Measurements from ENCODE around the gene ITPK1. TPM values are rescaled to one million over a fixed set of nuclear protein-coding genes. Genes with fewer than 3 reads are reported as not detected.

ITPK1 gene
- total and polyA plus RNA-seq, 10 of the 15 experiments (the other 5 are each of a cell fraction or from before 2014, with no cell fraction given), result 1.3 to 73.2 (median 27.0) TPM

DNA sequence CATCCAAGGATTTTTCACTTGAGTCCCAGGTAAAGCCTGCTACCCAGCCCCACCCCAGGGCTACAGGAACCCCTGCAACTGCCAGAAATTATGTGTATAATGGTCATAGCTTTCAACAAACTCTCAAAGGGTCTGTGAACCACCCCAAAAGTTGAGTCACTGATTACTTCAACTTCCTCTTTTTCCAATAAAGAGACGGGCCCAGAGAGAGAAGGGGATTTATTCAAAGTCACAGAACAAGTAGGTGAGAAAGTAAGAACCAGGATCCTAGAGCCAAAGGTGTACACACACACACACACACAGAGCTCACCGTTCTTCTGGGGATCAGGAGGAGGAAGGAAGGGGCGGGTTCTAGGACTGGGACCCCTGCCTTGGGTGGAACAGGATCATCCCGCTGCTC lies 4.8 kb upstream of the ITPK1 start:
- ChIA-PET CTCF (interaction anchor here (0.8 to 3.9 kb wide), 7 partner anchors 8 to 168 kb away, joined by 3 to 48 read pairs (median 3); no protein-coding TSS in a partner anchor), SMC1A (ENCODE audit: uncharacterized antibody, unreplicated experiment) (interaction anchor here (0.6 to 6.2 kb wide), 8 partner anchors 8 to 535 kb away, joined by 3 to 45 read pairs (median 3); partner anchors contain the start of genes GON7 and UBR7), POLR2A (interaction anchor here (1.2 to 1.6 kb wide), 3 partner anchors 12 to 60 kb away, joined by 3 to 8 read pairs (median 3); no protein-coding TSS in a partner anchor), RAD21 (ENCODE audit: unreplicated experiment) (interaction anchor here (0.6 to 2.0 kb wide), 2 partner anchors 12 to 64 kb away, joined by 3 to 11 read pairs; partner anchors contain the start of gene MOAP1)
- no peaks in the 10 kb centered on the region for H3K27me3 ChIP-seq (replicated peaks in 1 of 2; ENCODE audit: control insufficient read depth in 2 of 2, insufficient read depth in 2 of 2, low read length in 1 of 2)
- FAIRE-seq (no peak), ATAC-seq (peak; percentile 24), DNase-seq (ENCODE audit: low read depth, low spot score) (no peak)
- no peaks in the 10 kb centered on the region for H3K79me2 ChIP-seq (ENCODE audit: control insufficient read depth, insufficient read depth, low read length)
- WGBS (ENCODE audit: insufficient coverage, insufficient replicate concordance, low lambda C conversion rate, missing lambda C conversion rate), result 23% methylated on average over 4 of the region's 4 CpGs
- TF ChIP-seq IKZF2 (IDR thresholded peaks at IDR 0.05) (peak; percentile 71 to 72; a peak in 2 of 4 replicates), RELA (IDR thresholded peaks at IDR 0.05; ENCODE audit: borderline replicate concordance, partially characterized antibody) (peak; percentile 14), DPF2 (IDR thresholded peaks at IDR 0.05) (peak; percentile 23; the same call in 1 of the 2 replicates), NR2C1 (IDR thresholded peaks at IDR 0.05) (no peak), SPI1 (IDR thresholded peaks at IDR 0.05; ENCODE audit: borderline replicate concordance, insufficient read depth, low read depth, low read length) (peak; percentile 50; the same call in 1 of the 2 replicates), RUNX3 (IDR thresholded peaks at IDR 0.05; ENCODE audit: low read length) (no peak), MTA2 (IDR thresholded peaks at IDR 0.05; ENCODE audit: low read depth) (peak; percentile 65), ATF7 (IDR thresholded peaks at IDR 0.05; ENCODE audit: low read depth) (peak; percentile 30; the same call in 1 of the 2 replicates), IKZF1 (conservative IDR thresholded peaks at IDR 0.05) (peak; percentile 54)
- TF ChIP-seq, protein P1, sequence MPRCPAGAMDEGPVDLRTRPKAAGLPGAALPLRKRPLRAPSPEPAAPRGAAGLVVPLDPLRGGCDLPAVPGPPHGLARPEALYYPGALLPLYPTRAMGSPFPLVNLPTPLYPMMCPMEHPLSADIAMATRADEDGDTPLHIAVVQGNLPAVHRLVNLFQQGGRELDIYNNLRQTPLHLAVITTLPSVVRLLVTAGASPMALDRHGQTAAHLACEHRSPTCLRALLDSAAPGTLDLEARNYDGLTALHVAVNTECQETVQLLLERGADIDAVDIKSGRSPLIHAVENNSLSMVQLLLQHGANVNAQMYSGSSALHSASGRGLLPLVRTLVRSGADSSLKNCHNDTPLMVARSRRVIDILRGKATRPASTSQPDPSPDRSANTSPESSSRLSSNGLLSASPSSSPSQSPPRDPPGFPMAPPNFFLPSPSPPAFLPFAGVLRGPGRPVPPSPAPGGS (IDR thresholded peaks at IDR 0.05; ENCODE audit: borderline replicate concordance, insufficient read depth, low read depth, low read length, poor library complexity, severe bottlenecking), result no peak
- TF ChIP-seq, protein P2, sequence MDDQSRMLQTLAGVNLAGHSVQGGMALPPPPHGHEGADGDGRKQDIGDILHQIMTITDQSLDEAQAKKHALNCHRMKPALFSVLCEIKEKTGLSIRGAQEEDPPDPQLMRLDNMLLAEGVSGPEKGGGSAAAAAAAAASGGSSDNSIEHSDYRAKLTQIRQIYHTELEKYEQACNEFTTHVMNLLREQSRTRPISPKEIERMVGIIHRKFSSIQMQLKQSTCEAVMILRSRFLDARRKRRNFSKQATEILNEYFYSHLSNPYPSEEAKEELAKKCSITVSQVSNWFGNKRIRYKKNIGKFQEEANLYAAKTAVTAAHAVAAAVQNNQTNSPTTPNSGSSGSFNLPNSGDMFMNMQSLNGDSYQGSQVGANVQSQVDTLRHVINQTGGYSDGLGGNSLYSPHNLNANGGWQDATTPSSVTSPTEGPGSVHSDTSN (IDR thresholded peaks at IDR 0.05; ENCODE audit: insufficient replicate concordance, low read depth, low read length), result no peak
- TF ChIP-seq, protein P3, sequence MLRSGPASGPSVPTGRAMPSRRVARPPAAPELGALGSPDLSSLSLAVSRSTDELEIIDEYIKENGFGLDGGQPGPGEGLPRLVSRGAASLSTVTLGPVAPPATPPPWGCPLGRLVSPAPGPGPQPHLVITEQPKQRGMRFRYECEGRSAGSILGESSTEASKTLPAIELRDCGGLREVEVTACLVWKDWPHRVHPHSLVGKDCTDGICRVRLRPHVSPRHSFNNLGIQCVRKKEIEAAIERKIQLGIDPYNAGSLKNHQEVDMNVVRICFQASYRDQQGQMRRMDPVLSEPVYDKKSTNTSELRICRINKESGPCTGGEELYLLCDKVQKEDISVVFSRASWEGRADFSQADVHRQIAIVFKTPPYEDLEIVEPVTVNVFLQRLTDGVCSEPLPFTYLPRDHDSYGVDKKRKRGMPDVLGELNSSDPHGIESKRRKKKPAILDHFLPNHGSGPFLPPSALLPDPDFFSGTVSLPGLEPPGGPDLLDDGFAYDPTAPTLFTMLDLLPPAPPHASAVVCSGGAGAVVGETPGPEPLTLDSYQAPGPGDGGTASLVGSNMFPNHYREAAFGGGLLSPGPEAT (IDR thresholded peaks at IDR 0.05; ENCODE audit: low read depth), result peak; percentile 29; the same call in 1 of the 2 replicates
- no peaks in the 10 kb centered on the region for H4K20me1 ChIP-seq (ENCODE audit: control insufficient read depth, insufficient read depth)
- no peak overlapping the region for H3K4me3 ChIP-seq
- H3K4me2 ChIP-seq (ENCODE audit: control insufficient read depth, insufficient read depth), result no peak overlapping the region
- no peak overlapping the region for H3K27ac ChIP-seq (ENCODE audit: control insufficient read depth, insufficient read depth)
- no peaks in the 10 kb centered on the region for H3K9me3 ChIP-seq (replicated peaks; ENCODE audit: control insufficient read depth, insufficient read depth, low read length)
- BruUV-seq (replicated peaks), result no TSS peak
- in situ Hi-C loops (cut with MboI), result no loop called here
- H3K36me3 ChIP-seq (ENCODE audit: control insufficient read depth in 2 of 2, insufficient read depth in 2 of 2, low read length in 1 of 2), result no peaks in the 10 kb centered on the region
- intact Hi-C loops (cut with micrococcal nuclease; ENCODE audit: unreplicated experiment), result no loop called here
- no peaks in the 10 kb centered on the region for H3K4me1 ChIP-seq (ENCODE audit: control insufficient read depth, insufficient read depth, low read length)
- H2AFZ ChIP-seq (ENCODE audit: control insufficient read depth, low read depth, low read length), result no peak overlapping the region
- H3K9ac ChIP-seq (ENCODE audit: control insufficient read depth, insufficient read depth, low read length), result no peak overlapping the region

Measured in GM12878 (cell line).